ENCODE data around the gene TRIM74.
"Not testable (repeated sequence)": the region's sequence is repeated elsewhere in the genome, so short reads cannot be mapped to it uniquely, and the experiment has no call there.

TRIM74 gene

GRCh38 chr7:72976434-72976833 lies 7.2 kb upstream of the TRIM74 start:
- H3K9ac ChIP-seq (ENCODE audit: low read length in 5 of 5); H3K4me1 ChIP-seq (ENCODE audit: control insufficient read depth in 5 of 5, insufficient read depth in 5 of 5, low read length in 5 of 5); H3K4me3 ChIP-seq (ENCODE audit: low read depth in 1 of 5, low read length in 5 of 5); H3K36me3 ChIP-seq (ENCODE audit: control insufficient read depth in 5 of 5, insufficient read depth in 5 of 5, low read length in 5 of 5); H3K9me3 ChIP-seq (ENCODE audit: control insufficient read depth in 5 of 5, low read length in 5 of 5); H3K27ac ChIP-seq (ENCODE audit: low read depth, low read length); H3K27me3 ChIP-seq (ENCODE audit: control insufficient read depth in 5 of 5, insufficient read depth in 4 of 5, low read length in 5 of 5): not testable (repeated sequence)

- H3K9me3 ChIP-seq (ENCODE audit: control insufficient read depth in 5 of 5, low read length in 5 of 5); H3K4me1 ChIP-seq (ENCODE audit: control insufficient read depth in 5 of 5, insufficient read depth in 5 of 5, low read length in 5 of 5); H3K36me3 ChIP-seq (ENCODE audit: control insufficient read depth in 5 of 5, insufficient read depth in 5 of 5, low read length in 5 of 5); H3K4me3 ChIP-seq (ENCODE audit: low read depth in 1 of 5, low read length in 5 of 5); H3K9ac ChIP-seq (ENCODE audit: low read length in 5 of 5); H3K27me3 ChIP-seq (ENCODE audit: control insufficient read depth in 5 of 5, insufficient read depth in 4 of 5, low read length in 5 of 5); H3K27ac ChIP-seq (ENCODE audit: low read depth, low read length): not testable (repeated sequence)
These were observed 6.5 kb upstream of the TRIM74 start for GRCh38 chr7:72975656-72976286.

GRCh38 chr7:72974781-72975180 lies 5.5 kb upstream of the TRIM74 start:
- not testable (repeated sequence) for H3K27ac ChIP-seq (ENCODE audit: low read depth, low read length); H3K27me3 ChIP-seq (ENCODE audit: control insufficient read depth in 5 of 5, insufficient read depth in 4 of 5, low read length in 5 of 5); H3K9me3 ChIP-seq (ENCODE audit: control insufficient read depth in 5 of 5, low read length in 5 of 5); H3K36me3 ChIP-seq (ENCODE audit: control insufficient read depth in 5 of 5, insufficient read depth in 5 of 5, low read length in 5 of 5); H3K4me1 ChIP-seq (ENCODE audit: control insufficient read depth in 5 of 5, insufficient read depth in 5 of 5, low read length in 5 of 5); H3K4me3 ChIP-seq (ENCODE audit: low read depth in 1 of 5, low read length in 5 of 5); H3K9ac ChIP-seq (ENCODE audit: low read length in 5 of 5)

- H3K9ac ChIP-seq (ENCODE audit: low read length in 5 of 5); H3K27ac ChIP-seq (ENCODE audit: low read depth, low read length): not testable (repeated sequence)
These were observed 2.2 kb upstream of the TRIM74 start for GRCh38 chr7:72971505-72971904.

GRCh38 chr7:72969688-72970087 lies 422 bp upstream of the TRIM74 start:
- not testable (repeated sequence) for H3K9ac ChIP-seq (ENCODE audit: low read length in 5 of 5); H3K9me3 ChIP-seq (ENCODE audit: control insufficient read depth in 5 of 5, low read length in 5 of 5); H3K36me3 ChIP-seq (ENCODE audit: control insufficient read depth in 5 of 5, insufficient read depth in 5 of 5, low read length in 5 of 5); H3K27me3 ChIP-seq (ENCODE audit: control insufficient read depth in 5 of 5, insufficient read depth in 4 of 5, low read length in 5 of 5); H3K4me3 ChIP-seq (ENCODE audit: low read depth in 1 of 5, low read length in 5 of 5); H3K4me1 ChIP-seq (ENCODE audit: control insufficient read depth in 5 of 5, insufficient read depth in 5 of 5, low read length in 5 of 5); H3K27ac ChIP-seq (ENCODE audit: low read depth, low read length)

More at GRCh38 chr7:72971505-72971904, 2.2 kb upstream of the TRIM74 start:
- not testable (repeated sequence) for H3K27me3 ChIP-seq (ENCODE audit: control insufficient read depth in 5 of 5, insufficient read depth in 4 of 5, low read length in 5 of 5); H3K4me3 ChIP-seq (ENCODE audit: low read depth in 1 of 5, low read length in 5 of 5); H3K36me3 ChIP-seq (ENCODE audit: control insufficient read depth in 5 of 5, insufficient read depth in 5 of 5, low read length in 5 of 5); H3K9me3 ChIP-seq (ENCODE audit: control insufficient read depth in 5 of 5, low read length in 5 of 5); H3K4me1 ChIP-seq (ENCODE audit: control insufficient read depth in 5 of 5, insufficient read depth in 5 of 5, low read length in 5 of 5)

- H3K27ac ChIP-seq (ENCODE audit: low read depth, low read length); H3K9me3 ChIP-seq (ENCODE audit: control insufficient read depth in 5 of 5, low read length in 5 of 5); H3K4me1 ChIP-seq (ENCODE audit: control insufficient read depth in 5 of 5, insufficient read depth in 5 of 5, low read length in 5 of 5); H3K9ac ChIP-seq (ENCODE audit: low read length in 5 of 5); H3K27me3 ChIP-seq (ENCODE audit: control insufficient read depth in 5 of 5, insufficient read depth in 4 of 5, low read length in 5 of 5); H3K36me3 ChIP-seq (ENCODE audit: control insufficient read depth in 5 of 5, insufficient read depth in 5 of 5, low read length in 5 of 5); H3K4me3 ChIP-seq (ENCODE audit: low read depth in 1 of 5, low read length in 5 of 5): not testable (repeated sequence)
These were observed 2.4 kb downstream of the TRIM74 start for GRCh38 chr7:72966892-72967291.

- H3K4me3 ChIP-seq (ENCODE audit: low read depth in 1 of 5, low read length in 5 of 5); H3K27ac ChIP-seq (ENCODE audit: low read depth, low read length); H3K9ac ChIP-seq (ENCODE audit: low read length in 5 of 5); H3K4me1 ChIP-seq (ENCODE audit: control insufficient read depth in 5 of 5, insufficient read depth in 5 of 5, low read length in 5 of 5); H3K9me3 ChIP-seq (ENCODE audit: control insufficient read depth in 5 of 5, low read length in 5 of 5); H3K36me3 ChIP-seq (ENCODE audit: control insufficient read depth in 5 of 5, insufficient read depth in 5 of 5, low read length in 5 of 5); H3K27me3 ChIP-seq (ENCODE audit: control insufficient read depth in 5 of 5, insufficient read depth in 4 of 5, low read length in 5 of 5): not testable (repeated sequence)
These were observed 3.9 kb downstream of the TRIM74 start for GRCh38 chr7:72965186-72965975.

- not testable (repeated sequence) for H3K36me3 ChIP-seq (ENCODE audit: control insufficient read depth in 5 of 5, insufficient read depth in 5 of 5, low read length in 5 of 5); H3K9me3 ChIP-seq (ENCODE audit: control insufficient read depth in 5 of 5, low read length in 5 of 5); H3K27ac ChIP-seq (ENCODE audit: low read depth, low read length); H3K27me3 ChIP-seq (ENCODE audit: control insufficient read depth in 5 of 5, insufficient read depth in 4 of 5, low read length in 5 of 5); H3K9ac ChIP-seq (ENCODE audit: low read length in 5 of 5); H3K4me1 ChIP-seq (ENCODE audit: control insufficient read depth in 5 of 5, insufficient read depth in 5 of 5, low read length in 5 of 5); H3K4me3 ChIP-seq (ENCODE audit: low read depth in 1 of 5, low read length in 5 of 5)
These were observed 6.2 kb downstream of the TRIM74 start for GRCh38 chr7:72963056-72963455.

- not testable (repeated sequence) for H3K9ac ChIP-seq (ENCODE audit: low read length in 5 of 5); H3K36me3 ChIP-seq (ENCODE audit: control insufficient read depth in 5 of 5, insufficient read depth in 5 of 5, low read length in 5 of 5); H3K27me3 ChIP-seq (ENCODE audit: control insufficient read depth in 5 of 5, insufficient read depth in 4 of 5, low read length in 5 of 5); H3K4me3 ChIP-seq (ENCODE audit: low read depth in 1 of 5, low read length in 5 of 5); H3K9me3 ChIP-seq (ENCODE audit: control insufficient read depth in 5 of 5, low read length in 5 of 5); H3K4me1 ChIP-seq (ENCODE audit: control insufficient read depth in 5 of 5, insufficient read depth in 5 of 5, low read length in 5 of 5); H3K27ac ChIP-seq (ENCODE audit: low read depth, low read length)
These were observed 8.0 kb downstream of the TRIM74 start for GRCh38 chr7:72961346-72961650.

- H3K27ac ChIP-seq (ENCODE audit: low read depth, low read length); H3K36me3 ChIP-seq (ENCODE audit: control insufficient read depth in 5 of 5, insufficient read depth in 5 of 5, low read length in 5 of 5); H3K9me3 ChIP-seq (ENCODE audit: control insufficient read depth in 5 of 5, low read length in 5 of 5); H3K4me1 ChIP-seq (ENCODE audit: control insufficient read depth in 5 of 5, insufficient read depth in 5 of 5, low read length in 5 of 5); H3K9ac ChIP-seq (ENCODE audit: low read length in 5 of 5); H3K4me3 ChIP-seq (ENCODE audit: low read depth in 1 of 5, low read length in 5 of 5); H3K27me3 ChIP-seq (ENCODE audit: control insufficient read depth in 5 of 5, insufficient read depth in 4 of 5, low read length in 5 of 5): not testable (repeated sequence)
These were observed 8.5 kb downstream of the TRIM74 start for GRCh38 chr7:72960626-72961345.
